Activated effector memory CD4-positive, alpha-beta T cell treated with Interleukin-2 at 50 U/mL for 16 hours (primary cell): ENCODE results near the gene TANC1.

Experiments used
- DNase-seq: peaks from one replicate; pipeline ENCODE4 v3.0.0-alpha.2; 2020

TANC1 gene

DNA sequence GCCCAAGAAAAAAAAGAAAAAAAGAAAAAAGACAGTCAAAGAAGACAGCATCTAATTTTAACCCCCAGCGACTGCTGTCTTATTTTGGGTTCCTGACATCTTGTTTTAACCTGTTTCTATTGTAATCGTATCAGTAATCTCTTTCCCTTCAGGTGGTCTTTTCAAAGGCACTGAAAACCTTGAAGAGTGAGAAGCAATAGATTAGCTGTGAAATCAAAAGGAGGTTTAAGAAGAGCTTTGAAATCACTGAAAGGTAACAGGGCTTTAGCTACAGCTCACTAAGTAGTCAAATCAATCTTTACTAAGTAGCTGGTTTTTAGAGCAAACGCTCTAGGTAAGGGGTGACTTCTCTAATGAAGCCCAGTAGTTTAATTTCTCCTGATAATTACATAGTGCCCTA is 5.4 kb upstream of the TANC1 start:
- no peak for DNase-seq

DNA sequence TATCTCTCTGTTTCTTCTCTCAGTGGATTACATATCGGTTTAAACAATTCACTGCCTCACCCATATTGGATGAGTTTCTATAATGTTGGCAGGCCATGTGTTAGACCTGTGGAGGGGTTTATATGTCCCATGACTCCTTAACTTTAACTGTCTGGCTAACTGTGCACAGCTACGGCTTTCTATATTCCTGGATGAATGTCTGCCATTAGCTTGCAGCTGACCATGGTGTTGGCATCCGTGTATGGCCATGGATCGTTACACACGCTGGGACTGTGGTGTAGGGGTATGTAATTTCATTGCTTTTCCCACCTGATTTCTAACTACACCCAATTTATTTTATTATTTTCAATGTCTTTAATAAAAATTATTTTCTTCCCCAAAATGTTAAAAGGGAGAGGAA is 3.3 kb upstream of the TANC1 start:
- no peak for DNase-seq

DNA sequence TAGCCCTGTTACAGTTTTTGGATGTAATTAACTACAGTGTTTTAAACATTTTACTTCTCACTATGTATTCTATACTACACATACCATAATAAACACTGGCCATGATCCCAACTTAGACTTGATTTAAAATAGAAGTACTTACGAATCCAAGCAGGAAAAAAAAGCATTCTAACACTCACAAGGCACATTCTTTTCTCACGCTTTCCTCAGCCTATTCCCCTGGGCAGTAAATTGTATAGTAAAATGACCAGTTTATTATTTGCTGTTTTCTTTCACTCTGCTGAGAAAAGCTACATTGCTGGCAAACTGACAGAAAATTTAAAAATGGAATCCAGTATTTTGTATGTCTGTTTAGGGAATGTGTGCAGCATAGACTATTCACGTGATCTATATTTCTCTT is 2.8 kb upstream of the TANC1 start:
- no peak for DNase-seq

DNA sequence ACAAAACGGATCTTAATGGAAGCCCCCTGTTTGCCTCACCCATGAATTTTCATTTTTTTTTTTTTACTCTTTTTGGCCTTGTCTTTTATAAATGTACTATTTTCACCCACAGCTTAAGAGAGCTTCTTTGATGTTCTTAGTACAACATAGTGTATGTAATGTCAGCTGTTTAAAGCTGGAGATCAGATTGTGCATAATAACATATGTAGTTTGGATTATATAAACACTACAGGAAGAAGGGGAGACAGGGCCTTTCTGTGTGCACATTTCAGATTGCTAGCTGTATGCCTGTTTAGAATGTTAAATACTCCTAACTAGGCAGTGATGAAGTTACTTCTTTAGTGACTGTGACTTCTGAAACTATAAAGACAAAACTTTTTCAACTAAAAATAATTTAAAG is 2.1 kb upstream of the TANC1 start:
- DNase-seq: no peak

DNA sequence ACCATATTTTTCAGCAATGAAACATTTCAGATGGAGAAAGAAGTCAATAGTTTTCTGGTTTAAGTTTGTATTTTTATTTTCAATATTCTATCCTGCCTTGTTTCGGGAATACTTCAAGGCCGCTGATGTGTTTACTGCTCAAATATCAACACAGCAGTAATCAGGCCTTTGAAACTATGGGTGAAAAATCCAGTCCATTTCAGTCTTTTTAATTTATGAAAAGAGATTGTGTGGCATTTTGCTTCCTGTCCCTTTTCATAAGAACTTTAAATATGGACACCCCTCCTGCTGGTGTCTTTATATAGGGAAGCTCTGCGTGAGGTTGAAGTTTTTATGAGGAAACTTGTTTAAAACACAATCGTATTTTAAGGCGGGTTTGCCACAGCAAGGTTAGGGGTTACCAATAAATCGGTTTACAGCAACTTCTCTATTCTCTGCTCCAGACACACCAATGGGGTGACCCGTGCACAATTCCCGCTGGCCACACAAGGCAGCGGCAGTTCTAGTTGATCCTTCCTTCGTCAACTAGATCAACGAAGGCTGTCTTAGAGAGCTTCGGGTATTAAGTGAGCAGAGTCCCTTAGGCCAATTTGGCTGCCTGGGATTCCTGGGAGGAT is 1.2 kb upstream of the TANC1 start:
- DNase-seq: no peak

DNA sequence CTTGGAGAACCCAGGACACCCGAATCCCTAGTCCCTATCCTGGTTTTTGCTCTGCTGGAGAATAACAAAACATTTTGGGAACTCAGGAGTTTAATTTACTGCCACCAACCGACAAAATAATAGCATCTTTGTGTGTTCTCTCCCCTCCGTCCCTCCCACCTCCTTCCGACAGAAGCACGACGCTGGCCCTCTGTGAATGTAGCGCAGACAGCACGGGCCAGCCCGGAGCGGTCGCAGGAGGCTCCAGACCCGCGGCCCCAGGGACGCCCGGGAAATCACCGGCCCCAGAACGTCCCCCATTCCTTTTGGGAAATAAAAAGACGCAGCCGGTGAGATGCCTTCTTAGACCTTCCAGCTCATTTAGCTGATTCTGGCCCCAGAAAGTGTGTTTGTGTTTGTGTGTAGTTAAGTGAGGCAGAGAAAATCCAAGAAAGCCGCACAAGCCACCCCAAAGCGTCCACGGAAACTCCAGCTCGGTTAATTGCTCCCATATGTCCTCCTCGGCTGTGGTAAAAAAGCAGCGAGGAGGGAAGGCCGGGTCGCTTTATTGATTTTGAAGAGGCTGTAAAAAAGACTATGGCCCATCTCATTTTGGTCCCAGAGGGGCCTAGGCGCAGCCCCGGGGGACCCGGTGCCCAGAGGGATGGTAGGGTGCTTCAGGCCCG is 577 bp upstream of the TANC1 start:
- no peak for DNase-seq

DNA sequence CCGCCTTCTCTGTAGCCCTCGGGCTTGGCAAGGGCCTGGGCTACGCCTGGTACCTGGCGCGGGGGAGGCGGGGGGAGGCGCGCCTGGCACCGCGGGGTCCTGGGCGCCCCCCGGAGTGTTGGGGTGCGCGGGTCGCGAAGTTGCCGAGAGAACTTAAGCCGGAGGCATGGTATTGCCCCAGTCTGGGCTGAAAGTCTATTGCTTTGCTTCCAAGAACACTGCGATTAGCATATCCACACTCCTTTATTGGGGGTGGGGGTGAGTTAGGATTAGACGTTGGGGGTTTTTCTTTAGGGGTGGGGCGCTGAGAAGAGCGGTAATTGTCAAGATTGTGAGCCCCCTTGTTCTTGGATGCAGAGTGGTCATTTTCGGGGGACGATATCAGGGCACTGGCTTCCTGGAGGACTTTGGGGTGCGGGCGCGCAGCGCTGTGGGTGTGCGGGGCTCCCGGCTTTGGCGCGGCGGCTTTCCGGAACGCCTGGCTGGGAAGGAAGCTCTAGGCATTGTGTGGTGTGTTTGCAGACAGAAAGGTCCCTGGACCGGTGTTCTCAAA is 798 bp downstream of the TANC1 start:
- no peak for DNase-seq

DNA sequence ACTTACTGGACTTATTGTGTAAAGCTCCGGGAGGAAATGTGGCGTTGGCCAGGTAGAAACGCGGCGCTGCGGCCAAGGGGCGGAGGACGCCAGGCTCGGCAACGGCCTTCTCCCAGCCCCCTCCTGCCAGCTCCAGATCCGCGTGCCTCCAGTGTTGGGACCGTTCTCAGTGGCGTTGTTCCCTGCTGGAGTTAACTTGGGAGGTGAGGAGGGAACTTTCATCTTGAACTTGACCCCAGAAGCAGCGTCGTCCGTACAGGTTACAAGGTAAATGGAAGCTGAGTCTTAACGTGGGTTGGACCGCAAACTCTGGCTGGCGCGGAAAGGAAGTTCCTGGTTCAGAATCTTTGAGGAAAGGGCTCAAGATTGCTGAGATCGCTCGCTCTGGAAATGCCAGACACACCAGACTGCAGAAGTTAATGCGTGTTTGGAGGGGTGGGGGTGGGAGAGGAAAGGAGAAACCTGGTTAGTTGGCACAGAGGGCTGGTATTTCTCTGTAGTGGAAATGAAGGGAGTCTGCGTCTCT is 1.3 kb downstream of the TANC1 start:
- no peak for DNase-seq

DNA sequence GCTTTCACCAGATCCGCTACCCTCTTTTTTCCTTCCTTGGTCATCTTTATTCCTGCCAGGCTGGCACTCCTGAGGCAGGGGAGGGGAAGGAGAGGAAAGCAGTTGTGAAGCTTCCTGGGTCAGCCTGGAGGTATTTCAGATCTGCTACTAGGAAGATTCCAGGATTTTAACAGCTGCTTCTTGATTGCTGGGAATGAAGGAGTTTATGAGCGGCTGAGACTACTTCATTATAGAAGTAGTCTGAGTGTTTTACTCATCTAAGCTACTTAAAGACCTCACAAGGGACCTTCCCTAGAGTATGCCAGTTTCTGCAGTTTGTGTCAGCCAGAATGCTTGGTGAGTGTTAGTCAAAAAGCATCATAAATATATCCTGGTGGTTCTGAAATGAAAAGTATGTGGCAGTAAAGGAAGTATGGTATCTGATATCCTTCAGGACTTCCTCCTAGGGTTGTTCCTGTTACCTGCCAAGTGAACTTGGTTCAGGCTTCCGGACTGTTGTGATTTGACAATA is 1.9 kb downstream of the TANC1 start:
- no peak for DNase-seq

DNA sequence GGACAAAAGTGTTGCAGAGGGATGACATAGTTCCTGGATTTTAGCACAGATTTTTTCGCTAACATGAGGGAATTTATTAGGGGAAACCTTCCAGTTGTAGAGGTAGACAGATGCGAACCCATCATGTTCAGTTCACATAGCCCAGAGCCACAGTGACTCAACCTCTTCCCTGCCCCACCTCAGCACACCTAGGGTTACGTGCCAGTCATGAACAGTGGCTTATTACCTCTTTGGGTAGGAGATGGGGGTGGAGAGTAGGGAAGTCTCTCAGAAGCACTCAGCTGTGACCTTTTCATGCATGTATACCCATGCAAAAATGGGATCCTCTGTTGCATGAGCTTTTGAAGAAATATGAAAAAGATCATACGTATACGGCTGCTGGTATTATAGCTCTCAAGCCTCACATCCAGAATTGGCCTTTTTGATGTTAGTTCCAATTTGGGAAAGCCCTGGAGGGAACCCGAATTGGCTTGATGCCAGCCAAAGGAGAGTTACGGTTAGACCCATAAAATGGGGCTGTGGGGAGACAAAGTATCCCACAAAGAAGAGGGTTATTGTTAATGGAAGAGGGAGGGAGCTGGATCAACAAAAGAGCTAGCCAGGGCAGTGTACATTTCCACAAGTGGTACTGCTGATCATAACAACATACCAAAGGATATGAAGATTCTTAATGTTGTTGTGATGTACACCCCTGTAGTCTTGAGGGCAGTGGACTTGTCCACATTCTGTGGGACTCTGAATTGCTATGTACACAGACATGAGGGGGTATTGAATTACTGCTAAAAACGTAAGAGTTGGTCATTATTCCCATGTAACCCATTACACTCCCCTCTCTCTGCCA is 4.9 kb downstream of the TANC1 start:
- DNase-seq: no peak

DNA sequence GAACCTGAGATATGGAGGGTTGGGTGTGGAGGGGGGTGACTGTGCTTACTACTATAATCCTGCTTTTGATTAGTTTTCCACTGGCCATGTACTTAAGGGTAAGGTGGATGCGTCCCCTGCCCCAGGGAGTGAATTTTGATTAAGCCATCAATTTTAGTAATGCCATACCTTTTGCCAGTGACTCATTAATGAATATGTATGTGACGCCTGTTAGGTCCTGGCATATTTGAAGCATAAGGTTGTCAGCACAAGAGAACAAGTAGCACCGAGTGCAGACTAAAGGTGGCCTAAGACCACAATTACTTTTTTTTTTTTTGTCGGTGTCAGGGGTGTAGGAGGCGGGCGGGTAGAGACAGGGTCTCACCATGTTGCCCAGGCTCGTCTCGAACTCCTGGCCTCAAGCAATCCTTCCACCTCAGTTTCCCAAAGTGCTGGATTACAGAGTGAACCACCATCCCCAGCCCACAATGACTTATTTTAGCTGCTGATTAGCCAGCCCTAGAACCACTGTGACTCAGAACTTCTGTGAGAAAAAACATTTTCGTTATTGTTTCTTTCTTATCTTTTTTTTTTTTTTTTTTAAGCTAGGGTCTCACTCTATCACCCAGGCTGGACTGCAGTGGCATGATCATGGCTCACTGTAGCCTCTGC is 7.0 kb downstream of the TANC1 start:
- no peak for DNase-seq

DNA sequence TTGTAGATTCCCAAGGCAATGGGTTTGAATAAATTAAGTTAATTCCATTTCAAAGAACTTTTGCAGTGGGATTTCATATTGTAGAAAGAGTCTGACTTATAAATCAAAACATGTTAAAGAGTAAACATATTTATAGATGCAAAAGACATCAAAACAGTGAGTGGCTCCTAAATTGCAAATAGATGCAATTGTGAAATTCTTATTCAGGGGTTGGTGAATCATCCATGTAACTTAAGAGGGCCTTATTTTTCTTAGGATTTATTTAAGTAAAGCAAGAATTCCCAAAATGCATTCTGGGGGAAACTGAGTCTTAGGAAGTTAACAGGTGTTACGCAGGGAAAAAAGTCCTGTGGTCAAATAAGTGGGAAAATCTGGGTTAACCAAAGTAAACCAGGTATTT is 11.3 kb downstream of the TANC1 start:
- DNase-seq: no peak

DNA sequence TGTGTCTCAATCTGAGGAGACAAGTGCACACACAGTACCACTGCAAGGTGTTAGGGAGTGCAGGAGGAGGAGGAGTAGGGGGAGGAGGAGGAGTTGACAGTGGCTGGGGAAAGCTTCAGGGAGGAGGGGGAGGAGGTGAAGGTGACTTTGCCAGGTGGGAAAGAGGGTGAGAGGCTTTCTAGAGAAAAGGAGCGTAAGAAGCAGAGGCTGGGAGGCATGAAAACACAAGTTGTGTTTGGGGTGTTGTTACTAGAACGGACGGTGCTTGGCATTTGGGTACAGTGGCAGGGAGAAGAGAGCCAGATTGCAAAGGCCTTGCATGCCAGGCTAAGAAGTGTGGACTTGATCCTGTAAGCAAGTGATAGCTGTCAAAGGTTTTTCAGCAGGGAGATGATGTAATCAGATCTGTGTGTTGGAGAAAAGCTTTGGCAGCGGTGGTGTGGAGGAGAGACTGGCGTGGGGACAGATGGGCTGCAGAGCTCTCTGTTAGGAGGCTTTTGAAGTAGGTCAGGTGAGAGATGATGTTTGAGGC is 16.2 kb downstream of the TANC1 start:
- no peak for DNase-seq

DNA sequence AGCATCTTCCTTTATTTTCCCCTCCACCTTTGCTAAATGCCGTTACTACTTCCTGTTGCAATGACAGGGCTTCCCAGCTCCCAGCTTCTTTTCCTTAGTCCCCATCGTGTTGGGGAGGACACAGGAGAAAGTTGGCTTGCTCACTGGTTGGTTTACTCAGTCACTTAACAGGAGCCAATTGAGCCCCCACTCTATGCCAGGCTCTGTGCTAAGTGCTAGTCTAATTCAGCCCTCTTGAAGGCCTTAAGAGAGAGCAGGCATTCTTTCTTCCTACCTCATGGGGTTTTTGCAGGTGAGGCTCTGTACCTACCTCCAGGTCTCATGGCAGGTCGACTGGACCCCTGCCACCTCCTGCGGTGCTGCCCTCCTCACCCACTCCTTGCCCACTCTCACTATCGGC is 20.1 kb downstream of the TANC1 start:
- no peak for DNase-seq

DNA sequence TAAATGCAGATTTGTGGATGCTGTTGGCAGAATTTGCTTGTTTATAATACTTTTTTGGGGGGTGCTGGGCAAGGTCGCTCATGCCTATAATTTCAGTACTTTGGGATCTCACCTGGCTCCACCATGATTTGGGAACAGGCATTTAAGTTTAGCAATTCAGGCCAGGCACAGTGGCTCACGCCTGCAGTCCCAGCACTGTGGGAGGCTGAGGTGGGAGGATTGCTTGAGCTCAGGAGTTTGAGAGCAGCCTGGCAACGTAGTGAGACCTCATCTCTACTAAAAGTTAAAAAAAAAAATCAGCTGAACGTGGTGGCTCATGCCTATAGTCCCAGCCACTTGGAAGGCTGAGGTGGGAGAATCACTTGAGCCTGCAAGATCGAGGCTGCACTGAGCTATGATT is 20.7 kb downstream of the TANC1 start:
- no peak for DNase-seq

DNA sequence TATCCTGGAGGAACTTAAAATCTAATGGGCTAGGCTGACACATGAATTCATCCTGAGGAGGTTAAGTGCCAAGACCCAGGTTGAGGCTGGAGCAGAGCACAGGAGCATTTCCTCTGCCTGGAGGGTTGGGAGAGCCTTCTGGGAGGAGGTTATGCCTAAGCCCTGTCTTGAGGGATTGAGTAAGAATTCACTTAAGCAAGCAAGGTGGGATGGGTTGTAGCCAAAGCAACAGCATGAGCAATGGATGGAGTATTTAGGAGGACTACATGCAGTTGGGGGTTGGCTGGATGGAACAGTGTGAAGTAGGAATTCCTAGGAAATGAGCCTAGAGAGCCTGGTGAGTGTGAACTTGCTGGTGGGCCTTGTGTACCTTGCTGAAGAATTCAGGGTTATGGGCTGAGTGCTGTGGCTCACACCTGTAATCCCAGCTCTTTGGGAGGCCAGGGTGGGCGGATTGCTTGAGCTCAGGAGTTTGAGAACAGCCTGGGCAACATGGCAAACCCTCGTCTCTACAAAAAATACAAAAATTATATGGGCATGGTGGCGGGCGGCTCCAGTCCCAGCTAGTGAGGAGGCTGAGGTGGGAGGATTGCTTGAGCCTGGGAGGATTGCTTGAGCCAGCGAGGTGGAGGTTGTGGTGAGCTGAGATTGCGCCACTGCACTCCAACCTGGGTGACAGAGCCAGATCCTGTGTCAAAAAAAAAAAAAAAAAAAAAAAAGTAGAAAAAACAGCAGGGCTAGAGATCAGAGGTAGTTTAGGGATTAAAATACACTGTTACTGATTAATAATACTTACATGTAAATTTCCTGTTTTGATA is 22.2 kb downstream of the TANC1 start:
- no peak for DNase-seq

DNA sequence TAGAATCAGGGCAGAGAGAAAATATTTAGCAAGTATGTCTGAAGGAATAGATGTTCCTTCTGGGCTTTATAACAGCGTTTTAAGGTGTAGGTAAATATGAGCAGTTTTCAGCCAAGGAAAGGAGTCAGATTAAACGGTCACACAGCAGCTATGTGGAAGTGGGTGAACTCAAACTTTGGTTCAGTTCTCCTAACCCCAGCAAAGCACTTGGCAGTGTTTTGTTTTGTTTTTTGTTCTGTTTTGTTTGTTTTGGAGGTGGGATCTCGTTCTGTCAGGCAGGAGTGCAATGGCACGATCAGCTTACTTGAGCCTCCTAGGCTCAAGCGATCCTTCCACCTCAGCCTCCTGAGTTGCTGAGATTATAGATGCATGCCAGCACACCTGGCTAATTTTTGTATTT is 24.6 kb downstream of the TANC1 start:
- no peak for DNase-seq

DNA sequence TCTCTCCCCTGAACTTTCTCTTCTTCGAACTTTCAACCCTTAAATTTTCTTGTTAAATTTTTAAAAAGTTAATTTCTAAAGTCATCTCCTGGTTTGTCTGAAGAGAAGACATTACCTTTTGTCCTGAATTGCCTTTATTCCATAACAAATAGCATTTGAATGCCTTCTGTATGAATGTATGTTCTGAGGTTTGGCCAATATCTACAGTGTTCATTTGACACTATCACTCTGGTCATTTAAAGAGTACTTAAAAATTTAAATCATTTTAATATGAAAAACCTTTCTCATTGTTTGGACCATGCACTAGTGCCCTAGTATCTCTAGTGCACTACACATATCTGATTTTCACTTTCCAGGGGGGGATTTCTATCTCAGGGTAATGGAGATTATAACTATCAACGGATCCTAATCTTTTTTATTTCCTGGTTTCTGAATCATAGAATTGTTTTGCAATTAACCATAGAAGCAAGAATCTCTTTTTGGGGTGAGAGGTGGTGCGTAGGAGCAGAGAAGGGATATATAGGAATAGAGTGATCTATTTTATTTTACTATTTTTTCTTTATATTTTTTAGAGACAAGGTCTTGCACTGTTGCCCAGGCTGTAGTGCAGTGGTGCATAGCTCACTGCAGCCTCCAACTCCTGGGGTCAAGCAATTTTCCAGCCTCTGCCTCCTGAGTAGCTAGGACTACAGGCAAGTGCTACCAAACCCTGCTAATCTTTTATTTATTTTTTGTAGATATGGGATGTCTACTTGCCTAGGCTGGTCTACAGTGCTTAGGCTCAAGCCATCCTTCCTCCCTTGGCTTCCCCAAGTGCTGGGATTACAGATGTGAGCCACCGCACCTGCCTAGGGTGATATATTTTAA is 25.5 kb downstream of the TANC1 start:
- no peak for DNase-seq

DNA sequence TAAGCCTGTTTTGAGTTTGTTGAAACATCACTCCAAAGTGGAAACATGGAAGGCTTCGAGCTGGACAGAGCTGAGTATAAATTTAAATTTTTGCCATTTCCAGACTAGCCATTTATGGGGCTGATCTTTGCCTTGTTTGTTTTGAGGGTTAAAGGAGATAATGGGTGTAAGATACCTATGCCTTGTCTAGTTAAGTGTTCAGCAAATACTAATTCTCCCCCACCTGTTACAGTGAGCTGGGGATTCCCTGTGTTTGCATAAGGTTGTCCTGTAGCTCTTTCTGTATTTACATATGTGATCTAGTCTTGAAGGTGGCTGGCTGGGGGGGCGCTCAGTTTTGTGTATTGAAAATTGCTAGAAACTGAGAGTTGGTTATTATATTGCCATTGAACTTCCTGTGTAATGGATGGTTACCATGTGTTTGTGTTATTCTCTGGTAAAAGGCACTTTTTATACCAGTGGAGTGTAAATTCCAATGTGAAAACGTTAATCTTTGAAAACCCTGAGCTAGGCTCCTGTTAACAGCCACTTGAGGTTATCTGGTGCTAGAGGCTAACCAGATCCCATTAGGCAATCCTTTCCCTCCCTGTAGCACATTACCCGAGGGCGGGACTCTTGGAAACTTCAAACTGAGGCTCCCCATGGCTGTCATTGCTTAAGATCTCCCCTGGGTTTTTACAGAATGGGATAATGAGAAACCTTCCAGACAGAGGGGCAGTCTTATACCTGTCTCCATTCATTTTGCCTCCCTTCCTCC is 26.7 kb downstream of the TANC1 start:
- no peak for DNase-seq

DNA sequence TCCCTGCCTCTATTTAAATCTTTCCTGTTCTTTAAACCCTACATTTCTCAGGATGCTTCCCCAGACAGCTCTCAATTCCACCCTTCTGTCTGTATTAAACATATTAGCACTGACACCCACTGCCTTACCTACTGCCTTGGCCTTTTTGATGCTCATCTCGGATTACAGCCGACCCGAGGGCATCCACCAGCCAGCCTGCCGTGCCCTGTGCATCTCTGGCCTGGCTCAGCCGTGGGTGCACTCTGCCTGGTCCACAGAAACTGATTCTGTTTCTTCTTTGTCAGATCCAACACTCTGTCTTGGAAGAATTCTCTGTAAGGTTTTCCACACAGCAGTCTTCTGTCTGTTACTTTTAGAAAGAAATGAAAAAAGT is 27.2 kb downstream of the TANC1 start:
- DNase-seq: no peak
